ENCODE results near the gene KDM2A.

DNA sequence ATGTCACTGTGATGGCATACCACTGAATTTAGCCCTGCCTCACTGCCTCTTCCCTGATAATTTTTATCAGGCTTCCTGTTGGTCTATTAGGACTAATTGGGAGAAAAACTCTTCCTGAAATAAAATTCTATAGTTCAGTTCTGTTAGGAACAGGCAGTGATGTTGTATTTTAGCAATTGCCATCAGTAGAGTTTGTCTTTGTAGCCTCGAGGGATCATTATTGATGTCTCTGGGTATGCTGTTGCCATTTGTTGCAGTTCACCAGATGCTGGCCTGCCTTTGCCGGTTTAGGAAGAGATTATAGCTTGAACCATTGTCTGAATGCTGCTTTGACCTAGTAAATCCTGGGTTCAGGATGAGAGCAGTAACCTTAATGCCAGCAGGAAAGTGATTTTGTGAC is 41.0 kb downstream of the KDM2A start:
- TF ChIP-seq, protein P1, sequence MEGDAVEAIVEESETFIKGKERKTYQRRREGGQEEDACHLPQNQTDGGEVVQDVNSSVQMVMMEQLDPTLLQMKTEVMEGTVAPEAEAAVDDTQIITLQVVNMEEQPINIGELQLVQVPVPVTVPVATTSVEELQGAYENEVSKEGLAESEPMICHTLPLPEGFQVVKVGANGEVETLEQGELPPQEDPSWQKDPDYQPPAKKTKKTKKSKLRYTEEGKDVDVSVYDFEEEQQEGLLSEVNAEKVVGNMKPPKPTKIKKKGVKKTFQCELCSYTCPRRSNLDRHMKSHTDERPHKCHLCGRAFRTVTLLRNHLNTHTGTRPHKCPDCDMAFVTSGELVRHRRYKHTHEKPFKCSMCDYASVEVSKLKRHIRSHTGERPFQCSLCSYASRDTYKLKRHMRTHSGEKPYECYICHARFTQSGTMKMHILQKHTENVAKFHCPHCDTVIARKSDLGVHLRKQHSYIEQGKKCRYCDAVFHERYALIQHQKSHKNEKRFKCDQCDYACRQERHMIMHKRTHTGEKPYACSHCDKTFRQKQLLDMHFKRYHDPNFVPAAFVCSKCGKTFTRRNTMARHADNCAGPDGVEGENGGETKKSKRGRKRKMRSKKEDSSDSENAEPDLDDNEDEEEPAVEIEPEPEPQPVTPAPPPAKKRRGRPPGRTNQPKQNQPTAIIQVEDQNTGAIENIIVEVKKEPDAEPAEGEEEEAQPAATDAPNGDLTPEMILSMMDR (IDR thresholded peaks at IDR 0.05): no peak
- TF ChIP-seq POLR2A (IDR thresholded peaks at IDR 0.05): no peak

Data from thyroid gland (tissue), 4 donors.